H7 (cell line): ENCODE measurements around the gene TIGD4. TPM values are rescaled to one million over a fixed set of nuclear protein-coding genes. Genes with fewer than 3 reads are reported as not detected.

Experiments used
- DNase-seq: peaks from one replicate; pipeline ENCODE4 v3.0.0; 2012
- H3K27me3 ChIP-seq: 2 replicates; pipeline ENCODE4 v1.6.0; 2011; ENCODE audit warnings: mild to moderate bottlenecking, low read length; ENCODE audit not compliant: control insufficient read depth, insufficient read depth
- H3K36me3 ChIP-seq: replicated peaks from 2 replicates; pipeline ENCODE4 v1.5.1; 2011; ENCODE audit warnings: low read length; ENCODE audit not compliant: control insufficient read depth, insufficient read depth
- H3K4me3 ChIP-seq: 2 replicates; pipeline ENCODE4 v1.5.1; 2011; ENCODE audit warnings: low read depth, mild to moderate bottlenecking, control low read depth, low read length, moderate library complexity; ENCODE audit not compliant: insufficient read depth
- total RNA-seq: library from RNA; depleted of rRNA; stranded (reverse); fragments of >200 nt; shearing (Covaris generic); gene quantifications from 2 replicates; pipeline ENCODE4 v1.2.3, GENCODE V29; 2014; rRNA removed

The TIGD4 gene
- total RNA-seq, result 0.73 and 1.8 TPM in 2 replicates

GRCh38 chr4:152779513-152780266 is at the start of gene TIGD4, which contains the start of gene ARFIP1:
Gene TIGD4, minus strand, starts transcription at chr4:152779730. Its CDS starts 8,726 bp downstream, at chr4:152771004.
Gene ARFIP1, plus strand, starts transcription at chr4:152779954. Its CDS starts 49,680 bp downstream, at chr4:152829634.
- H3K4me3 ChIP-seq, result peak within 1 kb of the TSS; percentile 84
- no peaks in the 10 kb centered on the region for H3K27me3 ChIP-seq
- DNase-seq, result peak; percentile 92
- H3K36me3 ChIP-seq, result no peaks in the 10 kb centered on the region; the same call in 1 of the 2 replicates

DNA sequence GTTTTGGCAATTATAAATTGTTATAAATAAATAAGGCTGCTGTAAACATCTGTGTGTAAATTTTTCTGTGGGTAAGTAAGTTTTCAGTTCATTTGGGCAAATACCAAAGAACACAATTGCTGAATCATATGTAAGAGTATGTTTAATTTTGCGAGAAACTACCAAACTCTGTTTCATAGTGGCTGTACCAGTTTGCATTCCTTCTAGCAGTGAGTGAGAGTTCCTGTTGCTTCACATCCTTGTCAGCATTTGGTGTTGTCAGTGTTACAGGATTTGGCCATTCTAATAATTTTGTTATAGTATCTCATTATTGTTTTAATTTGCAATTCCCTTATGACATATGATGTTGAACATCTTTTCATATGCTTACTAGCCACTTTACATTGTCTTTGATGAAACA is 48.6 kb upstream of the TIGD4 start:
- DNase-seq, result no peak
- Histone ChIP-seq H3K4me3 (no peak overlapping the region), H3K36me3 (no peaks in the 10 kb centered on the region), H3K27me3 (no peaks in the 10 kb centered on the region)

DNA sequence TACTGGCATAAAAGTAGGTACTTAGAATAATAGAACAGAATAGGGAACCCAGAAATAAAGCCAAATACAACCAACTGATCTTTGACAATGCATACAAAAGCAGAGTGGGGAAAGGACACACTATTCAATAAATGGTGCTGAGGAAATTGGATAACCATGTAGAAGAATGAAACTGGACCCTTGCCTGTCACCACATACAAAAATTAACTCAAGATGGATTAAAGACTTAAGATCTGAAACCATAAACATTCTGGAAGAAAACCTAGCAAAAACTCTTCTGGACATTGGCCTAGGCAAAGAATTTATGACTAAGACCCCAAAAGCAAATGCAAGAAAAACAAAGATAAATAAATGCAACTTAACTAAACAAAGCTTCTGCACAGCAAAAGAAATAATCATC is 45.8 kb upstream of the TIGD4 start:
- H3K4me3 ChIP-seq, result no peak overlapping the region
- no peak for DNase-seq
- no peaks in the 10 kb centered on the region for H3K36me3 ChIP-seq
- no peaks in the 10 kb centered on the region for H3K27me3 ChIP-seq

- Histone ChIP-seq H3K4me3 (no peak overlapping the region), H3K27me3 (no peaks in the 10 kb centered on the region), H3K36me3 (no peaks in the 10 kb centered on the region; the same call in 1 of the 2 replicates)
- DNase-seq, result no peak
Measured at GRCh38 chr4:152824561-152824960, 45.0 kb upstream of the TIGD4 start.

DNA sequence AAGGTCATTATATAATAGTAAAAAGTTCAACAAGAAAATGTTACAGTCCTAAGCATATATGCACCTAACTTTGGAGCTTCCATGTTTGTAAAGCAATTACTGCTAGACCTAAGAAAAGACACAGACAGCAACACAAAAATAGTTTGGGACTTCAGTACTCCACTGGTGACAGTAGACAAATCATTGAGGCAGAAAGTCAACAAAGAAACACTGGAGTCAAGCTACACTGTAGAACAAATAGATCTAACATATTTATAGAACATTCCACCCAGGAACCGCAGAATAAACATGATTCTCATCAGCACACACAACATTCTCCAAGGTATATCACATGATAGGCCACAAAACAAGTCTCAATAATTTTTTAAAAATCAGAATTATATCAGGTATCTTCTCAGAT is 42.8 kb upstream of the TIGD4 start:
- H3K4me3 ChIP-seq, result no peak overlapping the region
- no peaks in the 10 kb centered on the region; the same call in none of the 2 replicates for H3K36me3 ChIP-seq
- H3K27me3 ChIP-seq, result no peaks in the 10 kb centered on the region
- DNase-seq, result no peak

- H3K4me3 ChIP-seq, result no peak overlapping the region
- DNase-seq, result no peak
- H3K36me3 ChIP-seq, result no peaks in the 10 kb centered on the region; the same call in none of the 2 replicates
- no peaks in the 10 kb centered on the region for H3K27me3 ChIP-seq
Measured at GRCh38 chr4:152820073-152820472, 40.5 kb upstream of the TIGD4 start.

DNA sequence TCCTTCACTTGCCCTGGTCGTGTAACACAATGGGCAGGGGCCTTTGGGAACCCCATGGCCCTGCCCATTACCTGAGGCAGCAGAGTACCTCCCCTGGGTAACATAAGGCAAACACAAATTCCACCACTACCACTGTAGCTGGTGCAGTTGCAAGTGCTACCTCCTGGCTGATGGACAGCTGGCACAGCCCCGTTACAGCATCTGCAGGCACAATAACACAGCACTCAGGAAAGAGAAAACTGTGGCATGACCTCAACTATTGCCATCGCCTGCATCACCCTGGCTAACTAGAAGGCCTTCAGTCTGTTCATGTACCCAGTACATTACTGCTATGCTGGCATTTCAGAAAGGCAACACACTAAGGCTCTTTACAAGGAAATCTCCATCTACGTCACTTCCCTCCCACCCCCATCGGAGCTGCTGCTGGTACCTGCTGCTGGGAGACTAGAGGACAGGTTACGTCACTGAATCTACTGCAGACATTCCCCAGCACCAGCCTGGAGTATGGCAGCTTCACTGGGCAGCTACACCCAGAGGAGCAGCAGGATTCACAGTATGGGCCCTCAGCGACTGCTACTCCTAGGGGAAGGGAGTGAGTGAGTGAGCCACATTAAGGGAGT is 39.6 kb upstream of the TIGD4 start:
- DNase-seq, result no peak
- H3K36me3 ChIP-seq, result no peaks in the 10 kb centered on the region; the same call in none of the 2 replicates
- no peak overlapping the region for H3K4me3 ChIP-seq
- no peaks in the 10 kb centered on the region for H3K27me3 ChIP-seq

- Histone ChIP-seq H3K4me3 (no peak overlapping the region), H3K36me3 (no peaks in the 10 kb centered on the region; the same call in none of the 2 replicates), H3K27me3 (no peaks in the 10 kb centered on the region)
- no peak for DNase-seq
Measured at GRCh38 chr4:152817331-152817730, 37.8 kb upstream of the TIGD4 start.

- DNase-seq, result no peak
- no peak overlapping the region for H3K4me3 ChIP-seq
- no peaks in the 10 kb centered on the region; the same call in none of the 2 replicates for H3K36me3 ChIP-seq
- H3K27me3 ChIP-seq, result no peaks in the 10 kb centered on the region
Measured at GRCh38 chr4:152815078-152815477, 35.5 kb upstream of the TIGD4 start.

DNA sequence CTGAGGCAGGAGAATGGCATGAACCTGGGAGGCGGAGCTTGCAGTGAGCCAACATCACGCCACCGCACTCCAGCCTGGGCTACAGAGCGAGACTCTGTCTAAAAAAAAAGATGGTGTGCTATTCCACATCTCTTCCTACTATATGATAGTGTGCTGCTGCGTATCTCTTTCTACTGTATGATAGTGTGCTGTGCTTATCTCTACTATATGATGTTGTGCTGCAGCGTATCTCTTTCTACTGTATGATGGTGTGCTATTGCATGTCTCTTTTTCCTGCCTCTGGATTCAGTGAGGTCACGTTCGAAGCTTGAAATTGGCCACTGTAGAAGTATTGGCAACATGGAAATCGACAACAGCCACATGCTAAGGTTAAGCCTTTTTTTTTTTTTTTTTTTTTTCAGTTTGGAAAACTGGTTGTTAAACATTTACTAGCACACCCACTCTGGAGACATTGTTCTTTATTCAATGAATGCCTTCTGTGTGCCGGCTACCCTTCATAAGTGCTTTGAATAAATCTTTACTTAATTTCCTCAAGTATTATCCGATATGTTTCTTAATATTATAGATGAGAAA is 31.3 kb upstream of the TIGD4 start:
- H3K4me3 ChIP-seq, result no peak overlapping the region
- H3K27me3 ChIP-seq, result no peaks in the 10 kb centered on the region
- DNase-seq, result no peak
- H3K36me3 ChIP-seq, result no peaks in the 10 kb centered on the region

GRCh38 chr4:152808670-152809069 is 29.1 kb upstream of the TIGD4 start:
- Histone ChIP-seq H3K4me3 (no peak overlapping the region), H3K36me3 (no peaks in the 10 kb centered on the region), H3K27me3 (no peaks in the 10 kb centered on the region)
- no peak for DNase-seq

GRCh38 chr4:152807294-152807829 is 27.8 kb upstream of the TIGD4 start:
- no peaks in the 10 kb centered on the region for H3K27me3 ChIP-seq
- DNase-seq, result no peak
- no peak overlapping the region for H3K4me3 ChIP-seq
- H3K36me3 ChIP-seq, result no peaks in the 10 kb centered on the region

- Histone ChIP-seq H3K27me3 (no peaks in the 10 kb centered on the region), H3K36me3 (no peaks in the 10 kb centered on the region), H3K4me3 (no peak overlapping the region)
- no peak for DNase-seq
Measured at GRCh38 chr4:152806501-152807125, 27.1 kb upstream of the TIGD4 start.

DNA sequence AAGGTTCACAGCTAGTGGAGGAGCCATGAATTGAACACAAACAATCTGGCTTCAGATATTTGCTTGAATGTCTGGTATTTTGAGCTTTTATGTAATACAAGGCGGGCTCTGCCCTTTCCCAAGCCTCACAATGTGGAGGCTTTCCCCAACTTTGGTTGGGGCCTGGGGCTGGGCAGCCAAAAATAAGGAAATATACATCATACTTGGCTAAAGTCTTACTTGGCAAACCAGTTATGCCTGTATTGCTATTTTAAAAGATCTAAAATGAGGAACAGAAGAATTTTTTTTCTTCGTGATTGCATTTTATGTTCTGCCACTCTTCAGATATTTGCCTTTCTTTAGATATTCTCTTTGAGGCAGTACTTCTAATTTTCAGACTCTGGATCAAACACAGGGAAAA is 26.3 kb upstream of the TIGD4 start:
- no peaks in the 10 kb centered on the region for H3K36me3 ChIP-seq
- no peak for DNase-seq

More for the DNA sequence above, 26.3 kb upstream of the TIGD4 start:
- no peaks in the 10 kb centered on the region for H3K27me3 ChIP-seq
- no peak overlapping the region for H3K4me3 ChIP-seq
